GM21576 (cell line): Measurements from ENCODE around the gene CYP3A7.
"Not testable (repeated sequence)": the region's sequence is repeated elsewhere in the genome, so short reads cannot be mapped to it uniquely, and the experiment has no call there.

Experiments used
- ATAC-seq: cut with Tn5 transposase; IDR thresholded peaks from one replicate; pipeline ENCODE4 v1.9.1; 2021; ENCODE audit warnings: mild to moderate bottlenecking, moderate library complexity; ENCODE audit not compliant: unreplicated experiment

CYP3A7 gene

DNA sequence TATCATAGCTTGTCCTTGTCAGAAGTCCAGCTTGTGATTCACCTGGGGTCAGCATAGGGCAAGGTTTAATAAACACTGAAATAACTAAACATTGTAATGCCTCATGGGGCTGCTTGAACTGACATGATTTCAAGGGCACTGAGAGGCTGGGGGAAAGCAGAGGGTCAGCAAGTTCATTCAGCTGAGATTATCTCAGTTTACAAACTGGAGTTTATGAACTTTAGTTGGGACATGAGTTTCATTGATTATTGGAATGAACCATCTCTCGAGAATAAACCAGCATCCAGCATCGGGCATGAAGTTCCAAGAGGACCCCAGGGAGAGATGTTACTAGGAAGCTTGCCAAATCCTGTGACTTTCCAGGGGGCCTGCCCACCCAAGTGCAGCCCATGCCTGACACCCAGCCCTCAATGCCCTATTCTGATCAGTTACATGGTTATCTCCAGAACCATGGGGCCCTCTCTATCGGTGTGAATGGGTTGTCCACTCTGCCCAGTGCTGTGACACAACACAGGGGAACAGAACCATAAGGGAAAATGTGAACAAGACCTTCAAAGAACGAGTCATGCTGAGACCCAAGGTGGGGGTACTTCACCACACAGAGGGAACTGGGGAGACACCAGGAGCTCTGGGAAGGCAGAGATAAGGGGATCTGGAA lies 7.9 kb upstream of the CYP3A7 start:
- ATAC-seq: no peak

DNA sequence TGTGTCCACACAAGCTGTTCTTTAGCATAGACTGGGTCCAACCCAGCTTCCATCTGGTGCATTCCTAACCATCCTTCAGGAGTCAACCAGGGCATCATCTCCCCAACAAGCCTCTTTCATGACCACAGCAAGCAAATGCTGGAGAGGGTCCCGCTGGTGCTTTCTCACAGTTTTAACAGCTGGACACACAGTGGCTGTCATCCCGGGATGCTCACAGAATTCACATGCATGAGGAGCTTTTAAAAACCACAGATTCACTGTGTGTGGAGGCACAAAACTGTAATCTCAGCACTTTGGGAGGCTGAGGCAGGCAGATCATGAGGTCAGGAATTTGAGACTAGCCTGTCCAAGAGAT lies 6.4 kb upstream of the CYP3A7 start:
- no peak for ATAC-seq

DNA sequence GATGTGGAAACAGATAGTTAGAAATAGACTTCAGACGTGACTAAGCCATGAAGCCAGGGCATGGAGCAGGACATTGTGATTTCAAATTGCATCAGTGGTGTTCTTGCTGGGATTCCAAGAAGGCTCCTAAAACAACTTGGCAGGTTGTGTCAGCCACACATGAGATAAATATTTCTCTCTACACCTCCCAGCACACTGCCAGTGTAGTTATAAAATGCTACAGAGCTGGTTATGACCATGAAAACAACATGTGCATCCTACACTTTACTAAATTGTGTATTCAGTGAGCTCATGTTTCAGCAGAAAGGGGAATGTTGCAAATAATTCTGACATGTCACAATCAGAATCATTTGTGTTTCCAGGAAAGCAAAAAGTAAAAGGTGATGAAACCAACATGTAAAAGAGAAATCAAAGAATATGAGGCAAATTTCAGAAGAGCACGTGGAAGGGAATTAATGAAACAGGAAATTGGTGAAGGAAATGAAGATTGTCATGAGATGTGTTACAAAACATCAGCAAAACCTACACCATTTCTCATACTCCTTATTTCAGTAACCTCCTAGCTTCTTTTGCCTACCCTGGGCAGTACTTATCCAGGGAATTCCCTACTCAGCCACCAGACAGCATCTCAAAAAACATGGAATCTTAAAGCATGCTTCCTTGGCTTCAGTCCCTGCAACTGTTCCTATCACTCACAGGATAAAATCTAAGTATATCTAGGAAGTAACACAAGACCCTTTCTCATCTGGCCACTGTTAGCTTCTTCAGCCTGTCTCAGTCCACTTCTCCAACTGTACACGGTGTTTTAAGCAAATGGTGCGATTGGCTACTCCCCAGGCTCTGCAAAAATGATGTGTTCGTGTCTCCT lies 5.8 kb upstream of the CYP3A7 start:
- ATAC-seq: no peak

DNA sequence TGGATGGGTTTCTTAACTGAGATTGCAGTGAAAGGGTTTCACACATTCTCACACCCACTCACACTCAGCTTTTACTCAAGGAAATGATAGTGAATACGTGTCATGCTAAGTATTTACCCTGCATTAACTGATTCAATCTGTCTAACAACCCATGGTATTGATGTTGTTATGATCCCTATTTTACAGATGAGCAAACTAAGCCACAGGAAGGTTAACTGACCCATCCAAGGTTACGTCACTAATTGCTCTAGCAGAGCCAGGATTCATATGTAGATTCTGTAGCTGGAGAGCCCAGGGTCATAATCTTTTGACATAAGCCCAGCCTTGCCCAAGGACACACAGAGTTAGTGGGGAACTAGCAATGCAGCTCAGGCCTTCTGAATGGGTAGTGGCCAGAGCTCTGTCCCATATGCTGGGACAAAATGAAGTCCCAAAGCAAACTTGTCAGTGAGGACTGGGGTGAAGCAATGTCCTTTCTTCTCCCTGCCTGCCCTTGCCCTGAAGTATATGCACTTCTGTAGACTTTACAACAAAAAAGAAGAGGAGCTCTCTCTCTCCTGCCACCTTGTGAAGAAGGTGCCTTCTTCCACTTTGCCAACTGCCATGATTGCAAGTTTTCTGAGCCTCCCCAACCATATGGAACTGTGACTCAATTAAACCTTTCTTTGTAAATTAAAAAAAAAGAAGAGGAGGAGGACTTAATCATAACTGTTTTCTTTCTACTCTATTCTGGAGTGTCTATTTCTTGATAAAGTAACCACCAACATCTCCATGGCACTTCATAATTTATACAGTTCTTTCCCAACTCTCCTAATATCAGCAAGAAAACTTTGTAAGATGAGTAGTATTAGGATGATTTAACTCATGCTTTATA lies 4.9 kb upstream of the CYP3A7 start:
- ATAC-seq: no peak

DNA sequence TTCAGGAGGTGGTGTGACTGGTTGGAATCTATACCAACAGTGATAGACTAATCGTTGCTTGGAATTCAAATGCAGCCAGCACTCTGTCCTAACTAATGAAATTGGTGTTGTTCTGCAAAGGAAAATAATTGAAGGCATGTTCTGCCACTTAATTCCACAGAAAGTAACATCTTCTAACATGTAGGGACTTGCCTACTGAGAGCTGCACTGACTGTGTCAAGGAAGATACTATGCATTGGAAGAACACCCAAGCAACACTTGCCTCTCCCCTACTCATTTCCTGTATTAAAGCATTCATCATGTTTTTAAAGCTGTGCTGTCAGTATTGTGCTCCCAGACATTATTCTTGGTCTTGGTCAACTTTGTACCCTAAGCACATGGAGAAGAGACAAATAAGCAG lies 2.7 kb upstream of the CYP3A7 start:
- no peak for ATAC-seq

DNA sequence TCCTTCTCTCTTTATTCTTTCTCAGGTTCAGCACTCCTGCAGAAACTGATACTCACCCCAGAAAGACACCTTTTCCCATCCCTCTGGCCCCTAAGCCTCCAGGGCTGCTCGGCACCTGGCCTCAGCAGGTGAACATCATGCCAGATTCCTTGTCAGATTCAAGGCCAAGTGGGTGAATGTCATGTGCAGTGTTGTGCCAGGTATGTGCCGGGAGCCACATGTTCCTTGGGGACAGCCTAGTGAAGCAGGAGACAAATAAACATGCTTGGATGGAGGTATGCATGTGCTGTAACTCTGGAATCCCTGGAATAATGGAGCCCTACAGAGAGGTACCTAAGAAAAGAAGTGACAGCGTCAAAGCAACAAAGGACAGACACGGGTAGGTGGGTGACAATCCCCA lies 1.7 kb upstream of the CYP3A7 start:
- ATAC-seq: not testable (repeated sequence)

DNA sequence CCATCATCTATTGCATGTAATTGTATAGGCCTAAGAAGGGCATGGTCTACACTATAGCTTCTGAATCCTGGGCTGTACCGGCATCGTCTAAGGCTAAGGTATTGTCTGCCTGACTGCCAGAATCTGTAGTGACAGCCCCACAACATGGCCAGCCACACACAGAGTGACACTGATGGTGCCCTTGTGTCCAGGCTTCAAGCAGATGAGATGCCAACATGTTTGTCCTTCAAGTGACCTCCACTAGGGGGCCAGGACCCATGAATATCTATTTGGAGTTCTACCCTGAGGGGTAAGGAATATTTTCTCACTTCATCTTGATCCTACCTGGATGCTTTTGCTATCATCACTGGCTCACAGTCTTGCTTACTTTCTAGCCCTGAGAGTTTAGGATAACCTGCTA lies 1.5 kb downstream of the CYP3A7 start:
- ATAC-seq: no peak

DNA sequence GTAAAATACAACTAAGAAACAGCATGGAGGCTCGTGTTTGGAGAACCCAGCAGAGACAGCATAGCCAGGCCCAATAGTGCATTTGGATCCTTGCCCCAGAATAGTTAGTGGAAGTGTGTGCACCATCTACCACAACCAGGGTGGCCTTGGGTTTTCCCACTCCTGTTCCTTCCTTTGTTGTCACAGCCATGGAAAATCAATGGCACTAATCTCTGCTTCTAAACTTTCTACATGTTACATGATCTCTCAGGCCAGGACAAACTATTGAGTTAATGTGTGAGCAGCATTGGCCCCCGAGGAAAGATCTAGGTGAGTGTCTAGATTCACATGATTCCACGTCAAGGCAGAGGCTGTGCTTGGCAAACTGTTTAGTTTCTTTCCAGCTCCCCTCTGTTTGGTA lies 2.0 kb downstream of the CYP3A7 start:
- no peak for ATAC-seq

DNA sequence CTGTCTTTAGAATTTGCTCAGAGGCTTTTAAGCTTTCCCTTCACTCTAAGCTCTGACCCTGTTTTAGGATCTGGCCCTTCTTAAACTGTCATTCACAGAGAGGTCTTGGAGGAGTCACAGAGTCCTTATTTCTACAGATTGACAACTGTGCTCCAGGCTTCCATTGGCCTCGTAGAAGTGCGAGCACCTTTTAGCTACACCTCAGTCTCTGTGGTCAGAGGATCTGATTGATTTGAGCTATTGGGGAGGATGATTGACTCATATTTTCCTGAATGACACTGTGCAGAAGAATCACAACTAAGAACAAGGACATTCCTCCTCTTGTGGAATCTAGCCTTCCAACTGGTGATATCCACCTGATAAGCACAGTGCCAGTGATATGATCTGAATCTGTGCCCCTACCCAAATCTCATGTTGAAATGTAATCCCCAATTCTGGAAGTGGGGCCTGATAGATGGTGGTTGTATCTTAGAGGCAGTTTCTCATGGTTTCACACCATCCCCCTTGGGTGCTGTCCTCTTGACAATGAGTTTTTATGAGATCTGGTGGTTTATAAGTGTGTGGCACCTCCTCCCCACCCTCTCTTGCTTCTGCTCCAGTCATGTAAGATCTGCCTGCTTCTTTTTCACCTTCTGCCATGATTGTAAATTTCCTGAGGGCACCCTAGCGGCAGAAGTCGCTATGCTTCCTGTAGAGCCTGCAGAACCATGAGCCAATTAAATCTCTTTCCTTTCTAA lies 3.2 kb downstream of the CYP3A7 start:
- no peak for ATAC-seq

DNA sequence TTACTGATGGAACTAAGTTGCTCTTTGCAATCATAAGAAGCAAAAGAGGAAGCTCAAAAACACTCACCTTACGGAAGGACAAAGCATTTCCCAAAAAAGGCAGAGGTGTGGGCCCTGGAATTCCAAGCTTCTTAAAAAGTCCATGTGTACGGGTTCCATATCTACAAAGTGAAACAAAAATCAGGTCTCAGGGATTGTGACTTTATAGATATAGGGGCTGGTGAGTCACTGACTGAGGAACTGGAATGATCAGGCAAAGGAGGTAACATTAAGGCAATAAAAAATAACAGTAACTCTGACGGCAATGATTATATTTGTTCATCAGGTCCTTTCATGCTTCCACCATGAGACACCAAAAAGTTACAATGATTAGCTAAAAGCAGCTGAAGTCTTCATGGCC lies 4.0 kb downstream of the CYP3A7 start:
- no peak for ATAC-seq

DNA sequence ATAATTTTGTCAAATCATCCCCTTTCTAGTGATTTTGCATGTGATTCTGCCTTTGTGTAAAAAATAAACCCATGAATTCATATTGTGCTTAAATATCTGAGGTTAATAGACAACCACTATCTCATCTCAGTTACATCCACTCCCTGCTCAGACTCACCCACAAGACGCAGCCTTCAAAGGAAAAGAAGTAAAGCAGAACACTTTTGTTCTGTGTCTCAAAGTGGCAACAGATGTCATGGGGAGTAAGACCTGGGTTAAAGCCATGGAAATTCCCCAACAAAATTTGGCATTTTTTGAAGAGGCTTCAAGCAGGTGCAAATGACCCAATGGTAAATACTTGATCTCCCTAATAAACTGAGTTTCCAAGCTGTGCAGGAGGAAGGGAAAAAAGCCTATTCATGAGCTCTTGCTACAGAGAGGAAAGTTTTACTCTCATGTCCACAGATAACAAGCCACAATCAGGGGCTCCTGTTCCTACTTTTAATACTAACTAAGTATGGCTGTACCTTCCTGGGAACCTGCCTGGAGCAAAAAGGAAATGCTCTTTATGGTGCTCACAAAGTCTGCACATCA lies 4.7 kb downstream of the CYP3A7 start:
- ATAC-seq: no peak

DNA sequence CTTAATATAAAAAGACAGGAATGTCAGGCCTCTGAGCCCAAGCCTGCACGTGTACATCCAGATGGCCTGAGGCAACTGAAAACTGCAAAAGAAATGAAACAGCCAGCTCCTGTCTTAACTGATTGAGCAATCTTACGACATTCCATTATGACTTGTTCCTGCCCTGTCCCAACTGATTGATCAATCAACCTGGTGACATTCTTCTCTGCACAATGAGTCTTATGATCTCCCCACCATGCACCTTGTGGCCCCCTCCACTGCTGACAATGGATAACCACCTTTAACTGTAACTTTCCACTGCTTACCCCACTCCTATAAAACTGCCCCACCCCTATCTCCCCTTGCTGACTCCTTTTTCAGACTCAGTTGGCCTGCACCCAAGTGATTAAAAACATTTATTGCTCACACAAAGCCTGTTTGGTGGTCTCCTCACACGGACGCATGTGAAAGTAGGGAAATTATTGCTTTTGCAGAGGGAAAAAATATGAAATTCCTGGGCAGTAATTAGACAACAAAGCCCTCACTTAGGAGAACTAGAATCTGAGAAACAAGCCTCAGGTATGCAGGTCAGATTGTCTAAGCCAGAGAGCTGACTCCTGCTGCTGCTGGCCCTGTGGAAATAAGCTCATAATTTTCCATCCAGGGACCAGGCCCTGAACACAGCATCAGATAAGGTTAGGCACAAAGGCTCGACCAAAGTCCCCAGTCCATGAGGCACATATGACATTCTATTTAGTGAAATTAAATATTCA lies 5.3 kb downstream of the CYP3A7 start:
- no peak for ATAC-seq

DNA sequence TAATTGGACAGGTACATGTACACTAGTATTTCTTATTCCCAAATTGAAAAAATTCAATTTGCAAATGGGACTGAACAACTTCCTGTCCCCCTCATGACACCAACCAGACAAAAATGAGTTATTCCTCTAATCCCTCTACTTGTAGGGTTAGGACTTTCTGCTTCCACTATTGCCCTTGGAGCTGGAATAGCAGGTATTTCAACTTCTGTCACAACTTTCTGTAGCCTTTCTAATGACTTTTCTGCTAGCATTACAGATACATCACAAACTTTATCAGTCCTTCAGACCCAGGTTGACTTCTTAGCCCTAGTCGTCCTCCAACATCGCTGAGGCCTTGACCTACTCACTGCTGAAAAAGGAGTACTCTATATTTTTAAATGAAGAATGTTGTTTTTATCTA lies 6.4 kb downstream of the CYP3A7 start:
- no peak for ATAC-seq

DNA sequence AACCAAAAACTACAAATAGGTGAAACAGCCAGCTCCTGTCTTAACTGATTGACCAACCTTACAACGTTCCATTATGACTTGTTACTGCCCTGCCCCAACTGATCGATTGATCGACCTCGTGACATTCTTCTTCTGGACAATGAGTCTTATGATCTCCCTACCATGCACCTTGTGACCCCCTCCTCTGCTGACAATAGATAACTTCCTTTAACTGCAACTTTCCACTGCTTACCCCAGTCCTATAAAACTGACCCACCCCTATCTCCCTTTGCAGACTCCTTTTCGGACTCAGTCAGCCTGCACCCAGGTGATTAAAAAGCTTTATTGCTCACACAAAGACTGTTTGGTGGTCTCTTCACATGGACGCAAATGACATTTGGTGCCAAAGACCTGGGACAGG lies 11.8 kb downstream of the CYP3A7 start:
- ATAC-seq: not testable (repeated sequence)

DNA sequence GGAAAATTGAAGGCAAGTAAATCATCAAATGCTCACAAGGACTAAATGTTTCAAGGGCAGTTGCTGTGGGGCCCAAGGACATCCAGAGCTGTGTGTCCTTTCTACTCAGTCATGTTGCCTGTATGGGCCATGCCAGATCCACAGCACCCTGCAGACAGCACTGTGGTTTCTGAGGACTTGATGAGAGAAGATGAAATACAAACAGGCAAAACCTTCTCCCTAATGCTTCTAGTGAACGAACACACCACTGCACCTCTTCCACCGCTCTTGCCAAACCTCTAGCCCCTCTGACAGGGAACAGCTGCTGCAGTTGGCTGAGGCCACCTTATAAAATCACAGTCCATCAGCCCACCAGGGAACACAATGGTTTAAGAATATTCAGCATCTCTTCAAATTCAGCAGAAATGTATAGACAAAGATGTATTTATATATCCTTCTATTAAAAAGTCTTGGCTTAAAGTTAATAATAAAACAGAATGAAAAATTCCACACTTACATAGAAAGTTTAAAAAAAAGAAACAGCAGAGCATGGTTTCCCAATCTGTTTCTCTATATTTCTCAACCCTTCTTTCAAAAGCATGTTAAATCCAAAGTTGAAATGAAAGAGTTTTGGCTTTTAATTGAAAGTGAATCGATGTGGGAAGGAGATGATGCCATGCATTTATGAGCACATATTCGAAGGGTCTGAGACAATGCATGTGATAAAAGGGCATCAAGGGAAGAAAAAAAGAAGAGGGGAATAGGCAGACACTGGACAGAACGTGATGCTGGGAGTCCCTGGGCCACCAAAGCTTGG lies 14.0 kb downstream of the CYP3A7 start:
- no peak for ATAC-seq

DNA sequence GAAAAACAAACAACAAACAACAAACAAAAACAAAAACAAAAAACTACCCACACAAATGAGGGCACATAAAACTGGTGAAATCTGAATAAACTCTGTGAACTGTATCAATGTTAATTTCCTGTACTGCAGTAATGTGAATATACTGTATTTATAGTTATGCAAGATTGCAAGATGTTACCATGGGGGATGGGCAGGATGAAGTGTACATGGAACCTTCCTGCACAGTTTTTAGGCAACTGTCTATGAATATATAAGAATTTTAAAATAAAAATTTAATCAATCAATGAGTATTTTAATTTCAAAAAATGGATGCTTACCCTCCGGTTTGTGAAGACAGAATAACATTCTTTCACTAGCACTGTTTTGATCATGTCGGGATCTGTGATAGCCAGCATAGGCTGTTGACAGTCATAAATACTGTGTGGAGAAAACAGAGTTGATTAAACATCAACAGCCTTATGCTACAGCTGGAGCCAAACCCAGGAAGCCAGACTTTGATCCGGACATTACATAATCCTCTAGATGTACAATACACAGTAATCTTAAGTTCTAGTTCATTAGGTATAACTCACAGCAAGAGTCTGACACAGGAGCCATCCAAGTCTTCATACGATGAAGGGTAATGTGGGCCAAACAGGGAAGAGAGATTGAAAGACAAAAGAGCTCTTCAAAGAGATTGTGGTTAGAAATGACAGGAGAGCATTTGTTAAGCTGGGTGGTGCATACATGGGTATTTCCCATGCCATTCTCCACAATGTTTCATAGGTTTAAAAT lies 14.8 kb downstream of the CYP3A7 start:
- no peak for ATAC-seq

DNA sequence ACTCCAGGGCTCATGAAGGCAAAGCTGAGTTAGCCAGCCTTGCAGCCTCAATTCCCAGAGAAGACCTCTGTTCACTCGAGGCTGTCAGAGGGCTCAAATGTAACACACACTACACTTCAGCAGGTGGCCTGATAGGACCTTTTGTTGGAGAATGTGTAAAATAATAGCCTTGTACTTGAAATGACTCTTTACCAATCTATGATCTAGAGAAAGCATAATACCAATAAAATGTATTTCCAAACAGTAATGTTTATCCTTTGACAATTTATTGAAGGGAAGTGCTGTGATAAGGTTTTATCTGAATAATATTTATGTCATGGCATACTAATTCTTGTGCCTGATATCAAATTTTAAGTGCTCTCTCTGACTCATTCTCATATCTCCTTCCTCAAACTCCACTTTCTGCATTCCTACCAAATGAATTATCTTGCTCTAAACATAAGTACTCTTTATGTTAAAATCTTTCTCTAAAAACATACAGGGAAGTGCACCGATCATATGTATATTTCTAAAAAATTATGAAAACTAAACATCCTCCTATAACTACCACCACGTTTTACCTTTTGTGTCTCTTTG lies 20.9 kb downstream of the CYP3A7 start:
- ATAC-seq: no peak
